ENCODE measurements around the gene PAPOLA. TPM values are rescaled to one million over a fixed set of nuclear protein-coding genes. Genes with fewer than 3 reads are reported as not detected.
A peak's percentile ranks its signal among the peaks of the same experiment; 100 is the strongest.

PAPOLA gene
- total RNA-seq, 1 experiment from 2014 or later = 77.0 TPM

- DNase-seq (ENCODE audit: low read depth) = peak; percentile 11
Measured at GRCh38 chr14:96565811-96566210, 63.6 kb downstream of the PAPOLA start.

- DNase-seq (ENCODE audit: low read depth) = peak; percentile 38
Measured at GRCh38 chr14:96567289-96567899, 65.2 kb downstream of the PAPOLA start.

DNA sequence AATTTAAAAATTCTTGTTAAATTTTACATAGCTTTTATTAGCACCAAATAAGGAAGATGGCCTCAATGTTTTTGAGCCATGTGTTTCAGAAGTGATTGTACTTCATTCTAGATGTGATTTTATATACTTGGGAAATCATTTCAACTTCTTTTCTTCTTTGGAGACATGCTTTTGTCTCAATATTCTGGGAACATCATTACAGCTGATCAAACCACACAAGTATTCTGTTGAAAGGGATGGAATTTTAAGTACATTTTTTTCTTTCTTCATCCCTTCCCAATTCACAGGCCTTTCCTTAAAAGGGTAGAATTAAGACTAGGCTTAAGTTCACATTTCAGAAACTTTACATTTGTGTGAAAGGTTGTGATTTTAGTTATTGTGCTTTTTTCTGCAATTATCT lies 66.4 kb downstream of the PAPOLA start:
- no peak for DNase-seq (ENCODE audit: low read depth)

- DNase-seq (ENCODE audit: low read depth) = no peak
Measured at GRCh38 chr14:96571311-96571710, 69.1 kb downstream of the PAPOLA start.

DNA sequence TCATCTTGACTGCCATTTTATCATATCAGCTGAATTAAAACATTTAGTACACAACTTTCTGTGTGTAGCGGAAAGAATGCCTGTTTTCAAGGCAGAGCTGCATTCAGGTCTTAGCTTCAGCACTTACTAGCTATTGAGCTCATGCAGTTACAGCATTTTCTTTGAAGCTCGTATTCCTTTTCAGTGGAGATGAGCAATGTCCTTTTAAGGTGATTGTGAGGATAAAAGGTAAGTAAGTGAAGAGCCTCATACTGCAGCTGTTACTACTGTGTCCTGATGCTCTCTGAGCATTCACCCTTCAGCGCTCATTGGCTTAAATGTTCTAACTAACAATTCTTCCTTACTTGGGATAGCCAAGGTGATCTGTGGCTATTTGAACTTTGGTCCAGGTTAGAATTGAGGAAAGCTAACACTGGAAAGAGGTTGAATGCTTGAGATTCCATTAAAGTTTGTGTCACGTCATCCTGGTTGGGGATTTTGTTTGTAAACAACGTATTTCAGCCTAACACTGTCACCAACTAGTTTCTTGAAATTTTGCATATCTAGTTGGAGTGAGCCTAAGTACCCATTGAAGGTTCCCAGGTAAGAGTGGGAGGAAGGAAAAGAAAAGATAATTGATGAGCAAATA lies 71.4 kb downstream of the PAPOLA start:
- no peak for DNase-seq (ENCODE audit: low read depth)

- peak; percentile 56 for DNase-seq (ENCODE audit: low read depth)
Measured at GRCh38 chr14:96574171-96574632, 72.0 kb downstream of the PAPOLA start.

- DNase-seq (ENCODE audit: low read depth) = peak; percentile 9
Measured at GRCh38 chr14:96574633-96575632, 72.8 kb downstream of the PAPOLA start.

GRCh38 chr14:96576359-96576758 lies 74.2 kb downstream of the PAPOLA start:
- DNase-seq (ENCODE audit: low read depth) = no peak

GRCh38 chr14:96576937-96577336 lies 74.8 kb downstream of the PAPOLA start:
- no peak for DNase-seq (ENCODE audit: low read depth)

DNA sequence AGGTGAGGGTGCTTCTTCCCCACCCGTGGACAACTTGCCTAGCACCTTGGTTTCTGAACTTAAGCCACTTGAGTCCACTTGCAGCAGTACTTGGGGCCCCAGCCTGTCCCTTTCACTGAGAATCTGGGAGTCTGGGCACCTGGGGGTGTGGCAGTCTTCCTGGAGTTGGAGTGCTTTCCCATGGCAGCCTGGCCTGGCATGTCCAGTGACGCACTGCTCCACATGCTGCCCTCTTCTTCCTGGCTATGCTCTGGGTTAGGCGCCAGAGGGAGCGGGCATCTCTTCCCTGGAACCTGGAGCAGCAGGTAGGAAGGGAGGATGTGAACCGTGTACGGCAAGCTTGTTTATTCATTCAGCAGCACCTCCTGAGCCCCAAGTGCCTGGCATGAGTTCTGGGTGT lies 76.4 kb downstream of the PAPOLA start:
- DNase-seq (ENCODE audit: low read depth) = no peak

DNA sequence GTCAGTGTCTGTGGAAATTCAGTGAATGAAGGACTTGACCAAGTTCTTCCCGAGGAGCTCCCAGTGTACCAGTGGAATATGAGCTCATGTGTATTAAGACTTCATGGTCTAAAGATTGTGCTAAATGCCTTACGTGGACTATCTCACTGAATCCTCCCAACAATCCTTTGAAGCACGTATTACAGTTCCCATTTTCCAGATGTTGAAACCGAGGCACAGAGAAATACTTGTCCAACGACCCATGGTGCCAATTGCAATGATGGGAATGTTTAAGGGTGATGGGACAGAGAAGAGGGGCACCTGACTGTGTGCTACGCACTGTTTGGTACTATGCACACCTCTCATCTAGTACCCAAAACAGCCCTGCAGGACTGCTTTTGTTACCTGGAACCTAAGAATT lies 77.2 kb downstream of the PAPOLA start:
- no peak for DNase-seq (ENCODE audit: low read depth)

DNA sequence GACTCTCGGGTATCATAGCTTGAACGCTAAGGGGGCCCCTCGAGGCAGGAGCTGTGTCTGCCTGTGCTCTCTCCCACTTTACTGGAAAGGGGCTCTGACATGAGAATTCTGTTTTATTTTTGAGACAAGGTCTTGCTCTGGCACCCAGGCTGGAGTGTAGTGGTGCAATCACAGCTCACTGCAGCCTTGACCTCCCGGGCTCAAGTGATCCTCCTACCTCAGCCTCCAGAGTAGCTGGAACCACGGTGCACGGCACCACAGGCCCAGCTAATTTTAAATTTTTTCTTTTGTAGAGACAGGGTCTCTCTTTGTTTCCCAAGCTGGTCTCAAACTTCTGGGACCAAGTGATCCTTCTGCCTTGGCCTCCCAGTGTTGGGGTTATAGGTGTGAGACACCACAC lies 77.7 kb downstream of the PAPOLA start:
- DNase-seq (ENCODE audit: low read depth) = no peak

GRCh38 chr14:96580566-96580965 lies 78.4 kb downstream of the PAPOLA start:
- DNase-seq (ENCODE audit: low read depth) = no peak

- DNase-seq (ENCODE audit: low read depth) = no peak
Measured at GRCh38 chr14:96581026-96581425, 78.8 kb downstream of the PAPOLA start.

DNA sequence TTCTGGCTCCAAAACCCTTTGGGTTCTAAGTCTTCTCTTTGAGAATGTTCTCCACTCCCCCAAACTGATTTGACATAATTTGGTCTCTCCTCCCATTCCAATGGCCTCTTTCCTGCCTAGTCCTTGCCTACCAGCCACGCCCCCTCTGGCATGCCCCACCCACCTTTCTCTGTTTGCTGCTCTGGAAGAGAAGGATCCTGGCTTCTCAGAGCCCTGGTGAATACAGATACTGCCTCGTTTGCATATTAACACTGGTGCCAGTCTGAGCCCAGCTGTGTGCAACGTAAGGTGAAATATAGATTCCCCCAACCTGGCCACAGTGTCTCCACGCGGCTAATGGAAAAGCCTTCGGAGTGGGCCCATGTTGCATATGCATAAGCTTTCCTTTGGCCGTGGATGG lies 79.7 kb downstream of the PAPOLA start:
- DNase-seq (ENCODE audit: low read depth) = no peak

DNA sequence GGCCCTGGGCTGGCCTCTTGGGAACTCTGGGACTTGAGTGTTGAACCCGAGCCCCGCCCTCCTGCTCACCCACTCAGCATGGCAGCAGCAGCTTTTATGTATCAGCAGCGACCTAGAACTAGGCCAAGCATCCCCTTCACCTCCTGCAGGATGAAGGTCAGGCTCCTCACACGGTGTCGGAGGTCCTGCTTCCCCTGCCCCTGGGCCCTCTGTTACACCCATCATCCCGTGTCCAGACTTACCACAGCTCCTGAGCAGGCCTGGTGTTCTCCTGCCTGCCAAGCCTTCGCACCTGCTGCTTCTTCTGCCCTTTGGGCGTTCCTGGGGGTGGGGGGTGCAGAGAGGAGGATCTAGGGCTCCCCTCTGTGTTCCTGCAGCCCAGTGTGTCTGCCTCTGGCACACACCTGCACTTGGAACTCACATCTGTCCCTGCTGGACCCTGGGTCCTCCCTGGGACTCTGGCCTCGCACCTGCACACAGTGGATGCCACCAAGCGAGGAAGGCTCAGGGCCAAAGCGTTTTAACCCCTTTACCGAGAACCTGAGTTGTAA lies 80.3 kb downstream of the PAPOLA start:
- no peak for DNase-seq (ENCODE audit: low read depth)

DNA sequence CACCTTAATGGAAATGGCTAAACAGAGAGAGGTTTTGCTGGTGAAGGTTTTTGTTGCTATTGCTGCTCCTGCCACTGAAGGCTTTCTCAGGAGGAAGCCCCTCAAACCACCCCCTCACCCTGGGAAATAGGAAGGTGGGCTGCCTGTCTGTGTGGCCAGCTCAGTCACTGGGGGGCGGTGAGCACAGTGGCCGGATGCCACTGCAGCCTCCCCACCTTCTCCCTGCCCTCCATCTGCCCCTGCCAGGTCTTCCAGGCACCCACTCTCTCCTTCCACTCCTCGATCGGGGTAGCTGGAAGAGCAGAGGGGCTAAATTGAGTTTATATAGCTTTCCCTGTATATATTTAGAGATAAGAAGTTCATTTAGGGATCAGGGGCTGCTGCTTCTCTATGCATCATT lies 80.8 kb downstream of the PAPOLA start:
- DNase-seq (ENCODE audit: low read depth) = no peak

DNA sequence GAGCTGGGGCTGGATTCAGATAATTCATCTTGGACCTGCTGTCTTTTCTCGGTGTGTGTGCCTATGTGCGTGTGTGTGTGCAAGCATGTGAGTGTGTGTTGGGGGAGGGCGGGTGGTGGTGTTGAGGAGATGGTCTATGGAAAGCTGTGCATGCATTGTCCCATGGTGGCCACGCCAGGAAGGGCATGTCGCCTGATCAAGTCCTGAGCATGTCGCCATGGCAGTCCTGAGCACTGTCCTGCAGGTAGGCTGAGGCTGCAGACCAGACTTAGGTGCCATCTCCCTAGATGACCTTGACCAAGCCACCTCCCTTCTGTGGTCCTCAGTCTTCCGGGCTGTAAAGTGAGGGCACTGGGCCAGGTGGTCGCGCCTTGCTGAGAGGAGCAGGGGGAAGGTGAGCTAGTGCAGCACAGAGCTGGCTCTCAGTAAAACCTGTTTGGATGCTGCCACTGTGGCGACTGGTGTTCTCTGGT lies 81.4 kb downstream of the PAPOLA start:
- no peak for DNase-seq (ENCODE audit: low read depth)

DNA sequence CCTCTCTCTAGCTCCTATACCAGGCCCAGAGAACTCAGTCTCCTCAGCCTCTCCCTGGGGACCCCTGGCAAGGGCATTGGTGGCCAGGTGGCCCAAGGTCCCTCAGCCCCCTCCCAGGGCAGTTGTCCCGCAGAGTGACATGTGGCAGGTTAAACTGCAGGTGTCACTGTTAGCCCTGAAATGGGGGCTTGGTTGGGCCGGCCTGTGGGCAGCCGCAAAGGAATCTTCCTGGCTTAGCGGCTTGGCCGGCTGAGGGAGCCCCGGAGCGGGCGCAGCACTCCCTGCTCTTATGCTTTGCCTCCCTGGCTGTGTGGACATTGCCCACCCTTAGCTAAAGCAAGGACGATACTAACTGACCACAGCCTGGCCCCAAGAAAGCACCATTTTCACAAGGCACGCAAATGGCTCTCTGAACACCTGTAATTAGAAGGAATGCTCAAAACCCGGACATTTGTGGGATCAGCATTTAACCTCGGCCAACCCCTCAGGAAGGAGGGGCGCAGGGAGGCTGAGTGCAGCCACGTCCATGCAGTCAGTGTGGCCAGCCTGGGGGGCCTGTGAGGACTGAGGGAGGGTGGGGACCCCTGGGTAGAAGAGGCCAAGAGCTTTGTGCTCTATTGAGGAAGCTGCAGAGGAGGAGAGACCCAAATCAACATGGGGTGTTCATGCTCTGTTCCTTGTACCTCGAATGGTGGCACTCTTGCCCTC lies 82.2 kb downstream of the PAPOLA start:
- DNase-seq (ENCODE audit: low read depth) = no peak

- DNase-seq (ENCODE audit: low read depth) = no peak
Measured at GRCh38 chr14:96584907-96585671, 82.9 kb downstream of the PAPOLA start.

DNA sequence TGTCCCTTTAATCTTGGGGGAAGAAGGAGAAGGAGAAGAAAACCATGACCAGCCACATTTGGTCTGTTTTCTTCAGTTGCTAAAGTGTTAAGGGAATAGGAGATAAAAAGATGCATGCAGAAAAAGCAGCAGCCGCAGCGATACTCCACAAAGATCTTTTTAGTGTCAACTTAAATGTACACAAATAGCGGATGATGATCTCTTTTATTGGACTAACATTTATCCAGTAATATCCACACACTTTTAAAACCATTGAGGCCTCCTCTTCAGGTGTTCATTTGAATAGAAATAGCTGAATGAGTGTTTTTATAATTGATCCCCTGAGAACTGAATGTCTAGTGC lies 83.5 kb downstream of the PAPOLA start:
- no peak for DNase-seq (ENCODE audit: low read depth)
